Mucosa of descending colon (tissue), 3 donors: ENCODE results near the gene CD9. TPM values are rescaled to one million over a fixed set of nuclear protein-coding genes. Genes with fewer than 3 reads are reported as not detected.

Source experiments
- ATAC-seq: fragments of 200-7000 bp; cut with Tn5 transposase; one replicate; pipeline ENCODE4 v1.9.1; 2020; ENCODE audit warnings: mild to moderate bottlenecking, moderate library complexity
- DNase-seq, 3 donors: peaks; one replicate each; pipeline ENCODE4 v3.0.0-alpha.2; 2020
- H3K36me3 ChIP-seq: fragments of 200-600 bp; one replicate; pipeline ENCODE4 v1.8.0; 2021; ENCODE audit warnings: low read depth, mild to moderate bottlenecking
- H3K4me1 ChIP-seq: fragments of 200-600 bp; one replicate; pipeline ENCODE4 v1.8.0; 2021; ENCODE audit warnings: low read depth, mild to moderate bottlenecking
- H3K4me3 ChIP-seq: fragments of 200-600 bp; one replicate; pipeline ENCODE4 v1.8.0; 2021; ENCODE audit warnings: mild to moderate bottlenecking
- H3K9me3 ChIP-seq: fragments of 200-600 bp; one replicate; pipeline ENCODE4 v1.8.0; 2021; ENCODE audit warnings: mild to moderate bottlenecking
- intact Hi-C, 2 donors: fragments of 100-400 bp; cut with DNase I in 1 of 2; cut with micrococcal nuclease in 1 of 2; formaldehyde crosslinking; loops; one replicate each; pipeline versions ENCODE4 v1.11.0 to v1.11.1; 2022; cut with DNase I, micrococcal nuclease
- total RNA-seq, 3 donors: library from RNA; stranded (reverse); fragmentation: NEBNext Ultra II Directional in 2 of 3; extraction: Animal tissue kit (Norgen Biotek cat#: 25700) in 2 of 3; gene quantifications; one replicate each; pipeline versions ENCODE4 v1.2.1 to v1.2.4, GENCODE V29; 2021 to 2023
- TF ChIP-seq, protein P1 (sequence below): fragments of 200-600 bp; IDR thresholded peaks from one replicate; pipeline ENCODE4 v1.8.0; 2022; ENCODE audit warnings: antibody characterized with exemption, mild to moderate bottlenecking
- donor health status: DM: no; HTN: no; CAD: no; lungs with moderate emphysema.
- donor health status: DM: no; HTN: no; CAD: no.
- donor health status: DM: no; HTN: yes; CAD: no.

The CD9 gene
- total RNA-seq, 3 donors from 2014 or later = 452 to 723 (median 672) TPM

DNA sequence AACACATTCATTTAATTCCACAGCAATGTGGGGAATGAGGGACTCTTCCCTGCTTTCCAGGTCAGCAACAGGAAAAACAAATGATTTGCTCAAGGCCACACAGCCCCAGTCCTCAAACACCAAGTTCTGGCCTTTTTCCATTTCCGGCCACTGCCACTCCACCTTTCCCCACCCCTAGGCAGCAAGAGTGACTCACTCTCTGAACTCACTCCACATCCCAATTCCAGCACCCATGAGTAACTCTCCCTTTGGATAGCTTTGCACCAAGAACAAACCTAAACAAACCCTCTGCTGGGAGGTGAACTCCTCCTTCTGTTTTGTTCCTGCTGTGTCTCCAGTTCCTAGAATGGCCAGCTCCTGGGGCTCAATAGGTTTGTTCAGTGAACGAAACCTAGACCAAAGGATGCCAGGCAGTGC lies 79.9 kb downstream of the CD9 start:
- H3K36me3 ChIP-seq = no peaks in the 10 kb centered on the region
- intact Hi-C loops = loop anchor here (5.0 to 10.0 kb wide), 4 partner anchors 83 to 295 kb away; no protein-coding TSS in a partner anchor
- H3K4me3 ChIP-seq = no peak overlapping the region
- TF ChIP-seq, protein P1, sequence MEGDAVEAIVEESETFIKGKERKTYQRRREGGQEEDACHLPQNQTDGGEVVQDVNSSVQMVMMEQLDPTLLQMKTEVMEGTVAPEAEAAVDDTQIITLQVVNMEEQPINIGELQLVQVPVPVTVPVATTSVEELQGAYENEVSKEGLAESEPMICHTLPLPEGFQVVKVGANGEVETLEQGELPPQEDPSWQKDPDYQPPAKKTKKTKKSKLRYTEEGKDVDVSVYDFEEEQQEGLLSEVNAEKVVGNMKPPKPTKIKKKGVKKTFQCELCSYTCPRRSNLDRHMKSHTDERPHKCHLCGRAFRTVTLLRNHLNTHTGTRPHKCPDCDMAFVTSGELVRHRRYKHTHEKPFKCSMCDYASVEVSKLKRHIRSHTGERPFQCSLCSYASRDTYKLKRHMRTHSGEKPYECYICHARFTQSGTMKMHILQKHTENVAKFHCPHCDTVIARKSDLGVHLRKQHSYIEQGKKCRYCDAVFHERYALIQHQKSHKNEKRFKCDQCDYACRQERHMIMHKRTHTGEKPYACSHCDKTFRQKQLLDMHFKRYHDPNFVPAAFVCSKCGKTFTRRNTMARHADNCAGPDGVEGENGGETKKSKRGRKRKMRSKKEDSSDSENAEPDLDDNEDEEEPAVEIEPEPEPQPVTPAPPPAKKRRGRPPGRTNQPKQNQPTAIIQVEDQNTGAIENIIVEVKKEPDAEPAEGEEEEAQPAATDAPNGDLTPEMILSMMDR = no peak
- ATAC-seq (peak; percentile 54), DNase-seq (peak in 2 of 3 donors; percentile 55 to 70)
- H3K9me3 ChIP-seq = no peaks in the 10 kb centered on the region
- peaks cover 31% of the 10 kb centered on the region for H3K4me1 ChIP-seq

DNA sequence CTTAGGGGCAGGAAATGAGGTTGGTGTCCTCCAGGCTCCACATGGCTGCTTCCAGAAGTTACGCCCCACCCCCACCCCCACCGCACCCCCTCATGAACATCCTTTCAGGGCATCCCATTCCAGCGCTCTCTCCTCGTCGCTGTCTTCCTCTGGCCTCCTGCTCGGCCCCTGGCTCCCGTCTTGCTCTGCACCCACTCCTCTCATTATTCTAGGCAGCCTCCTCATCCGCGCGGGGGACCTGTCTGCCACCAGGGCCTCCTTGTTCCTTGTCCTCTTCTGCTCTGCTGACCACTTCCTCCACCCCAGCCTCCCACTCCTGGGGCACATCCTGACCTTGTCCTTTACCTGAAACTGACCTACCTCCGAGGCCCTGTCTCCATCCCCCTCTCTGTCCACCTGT lies 80.5 kb downstream of the CD9 start:
- Histone ChIP-seq H3K36me3 (no peaks in the 10 kb centered on the region), H3K4me3 (no peak overlapping the region), H3K4me1 (peaks cover 33% of the 10 kb centered on the region), H3K9me3 (no peaks in the 10 kb centered on the region)
- ATAC-seq (no peak), DNase-seq (peak in 1 of 3 donors; percentile 39)
- TF ChIP-seq, protein P1 = no peak
- intact Hi-C loops = loop anchor here (5.0 to 10.0 kb wide), 4 partner anchors 83 to 296 kb away; no protein-coding TSS in a partner anchor

DNA sequence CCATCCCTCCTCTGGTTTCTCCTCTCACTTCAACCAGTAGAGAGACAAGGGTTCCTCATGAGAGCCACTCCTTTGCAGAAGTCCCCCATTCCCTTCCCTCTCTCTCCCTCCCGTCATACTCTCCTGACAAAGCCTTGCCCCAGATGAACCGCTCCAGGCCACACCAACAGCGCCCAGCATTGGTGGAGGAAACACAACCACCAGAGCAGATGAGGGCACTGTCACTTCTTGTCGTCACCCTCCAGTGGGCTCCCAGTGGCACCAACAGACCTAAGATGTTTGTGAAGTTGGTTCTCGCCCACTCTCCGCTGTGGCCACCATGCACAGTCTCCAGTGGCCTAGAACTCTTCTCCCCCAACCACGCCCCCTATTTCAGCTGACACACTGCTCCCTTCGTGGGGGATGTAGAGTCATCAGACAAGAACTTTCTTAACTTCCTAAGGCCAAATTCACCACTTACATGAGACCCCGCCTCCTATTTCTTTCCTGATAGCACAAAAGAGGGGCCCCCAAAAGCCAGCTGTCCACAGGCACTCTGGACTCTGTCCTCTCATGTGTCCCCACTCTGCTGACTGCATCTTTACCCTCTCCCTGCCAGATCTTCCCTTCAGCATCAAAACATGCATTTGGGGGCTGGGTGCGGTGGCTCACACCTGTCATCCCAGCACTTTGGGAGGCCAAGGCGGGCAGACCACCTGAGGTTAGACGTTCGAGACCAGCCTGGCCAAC lies 81.0 kb downstream of the CD9 start:
- Histone ChIP-seq H3K4me3 (no peak overlapping the region), H3K9me3 (no peaks in the 10 kb centered on the region), H3K4me1 (peaks cover 33% of the 10 kb centered on the region), H3K36me3 (no peaks in the 10 kb centered on the region)
- ATAC-seq (no peak), DNase-seq (peak in 1 of 3 donors; percentile 25)
- TF ChIP-seq, protein P1 = no peak
- intact Hi-C loops = loop anchor here (5.0 to 10.0 kb wide), 4 partner anchors 84 to 296 kb away; no protein-coding TSS in a partner anchor

DNA sequence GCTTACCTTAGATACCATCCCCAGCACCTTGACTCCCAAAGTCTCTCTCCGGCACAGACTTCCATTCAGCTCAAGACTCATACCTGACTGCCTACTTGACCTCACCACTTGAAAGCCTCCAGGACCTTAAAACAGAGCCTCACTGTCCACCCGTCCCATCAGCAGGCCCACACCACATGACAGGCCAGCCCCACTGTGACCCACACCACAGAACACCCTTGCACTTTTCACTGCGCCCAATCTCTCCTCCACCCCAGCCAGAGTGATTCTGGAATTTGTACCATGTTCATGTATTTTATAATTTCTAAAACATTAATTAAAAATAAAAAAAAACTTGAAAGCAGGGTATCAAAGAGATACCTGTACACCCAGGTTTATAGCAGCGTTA lies 82.2 kb downstream of the CD9 start:
- Histone ChIP-seq H3K36me3 (no peaks in the 10 kb centered on the region), H3K4me1 (peaks cover 27% of the 10 kb centered on the region), H3K4me3 (no peak overlapping the region), H3K9me3 (no peaks in the 10 kb centered on the region)
- DNase-seq (peak in 1 of 3 donors; percentile 14), ATAC-seq (no peak)
- TF ChIP-seq, protein P1 = no peak
- intact Hi-C loops = loop anchor here (5.0 to 10.0 kb wide), 4 partner anchors 85 to 298 kb away; no protein-coding TSS in a partner anchor

DNA sequence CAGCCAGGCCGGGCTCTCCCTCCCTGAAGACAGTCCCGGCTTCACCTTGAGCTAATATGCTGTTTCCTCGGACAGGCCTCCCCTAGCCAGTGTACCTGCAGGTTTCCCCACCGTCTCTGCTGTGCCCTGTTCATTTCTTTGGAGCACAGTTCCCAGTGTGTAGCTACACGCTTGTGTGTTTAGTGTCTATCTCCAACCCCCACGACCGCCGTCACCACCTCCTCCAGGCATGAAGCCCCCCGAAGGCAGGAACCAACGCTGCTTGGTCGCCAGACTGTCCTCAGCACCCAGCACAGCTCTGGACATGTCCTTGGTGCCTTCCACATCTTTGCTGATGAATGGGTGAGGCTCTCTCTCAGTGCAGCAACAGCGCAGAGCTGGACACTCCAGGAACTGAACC lies 84.1 kb downstream of the CD9 start:
- intact Hi-C loops = loop anchor here (5.0 to 10.0 kb wide), 4 partner anchors 87 to 299 kb away; no protein-coding TSS in a partner anchor
- H3K4me3 ChIP-seq = no peak overlapping the region
- H3K36me3 ChIP-seq = no peaks in the 10 kb centered on the region
- H3K9me3 ChIP-seq = no peaks in the 10 kb centered on the region
- ATAC-seq (no peak), DNase-seq (peak in 1 of 3 donors; percentile 28)
- TF ChIP-seq, protein P1 = no peak
- peaks cover 17% of the 10 kb centered on the region for H3K4me1 ChIP-seq
